ENCODE results near the gene SEMA5A. TPM values are rescaled to one million over a fixed set of nuclear protein-coding genes. Genes with fewer than 3 reads are reported as not detected.

SEMA5A gene
- total and polyA plus RNA-seq, 2 of the 8 experiments (the other 6 are each of a cell fraction or from before 2014, with no cell fraction given): 5.3 to 8.9 TPM

- H3K56ac ChIP-seq (replicated peaks; ENCODE audit: insufficient read length, low read depth, low read length): no peak overlapping the region
- H4K5ac ChIP-seq (ENCODE audit: insufficient read length, low read depth, low read length): no peak overlapping the region
- FAIRE-seq (no peak), DNase-seq (ENCODE audit: low read depth in 1 of 2, low spot score in 2 of 2) (no peak)
- no peak overlapping the region for H2BK15ac ChIP-seq (ENCODE audit: low read length)
- no peak overlapping the region for H2BK5ac ChIP-seq (ENCODE audit: low read depth, low read length)
- no peaks in the 10 kb centered on the region for H3K9me3 ChIP-seq (ENCODE audit: insufficient read depth in 2 of 2, low read depth in 1 of 2, low read length in 1 of 2)
- CTCF ChIA-PET (ENCODE audit: partially characterized antibody): no interaction called here
- H2BK120ac ChIP-seq (replicated peaks; ENCODE audit: low read depth, low read length): no peak overlapping the region
- 0 out of 2 replicates have a peak, but pooled peaks cover 2% of the 10 kb centered on the region for H3K79me1 ChIP-seq (ENCODE audit: low read depth, low read length)
- H3K4ac ChIP-seq (replicated peaks; ENCODE audit: insufficient read length, low read depth, low read length): no peak overlapping the region
- H3K9ac ChIP-seq (replicated peaks in 1 of 4; ENCODE audit: extremely low read depth in 1 of 4, low read depth in 3 of 4, low read length in 3 of 4): no peak overlapping the region
- H3K23ac ChIP-seq (ENCODE audit: insufficient read length): no peak overlapping the region
- H3K27ac ChIP-seq (ENCODE audit: low read depth, low read length): no peak overlapping the region
- no peak overlapping the region for H3K14ac ChIP-seq (ENCODE audit: insufficient read length)
- H4K20me1 ChIP-seq (replicated peaks in 1 of 2; ENCODE audit: control insufficient read depth in 1 of 2, insufficient read depth in 2 of 2, low read length in 2 of 2): no peaks in the 10 kb centered on the region
- no peak overlapping the region for H3K4me2 ChIP-seq (ENCODE audit: insufficient read depth in 1 of 2, low read depth in 2 of 2, low read length in 2 of 2)
- H4K8ac ChIP-seq (ENCODE audit: extremely low read depth, insufficient read depth, low read length): no peak overlapping the region
- no peak overlapping the region for H4K91ac ChIP-seq (replicated peaks; ENCODE audit: insufficient read length, low read length)
- no peak overlapping the region for H3K4me3 ChIP-seq (ENCODE audit: extremely low read depth in 1 of 4, insufficient read depth in 2 of 4, low read depth in 3 of 4, low read length in 4 of 4)
- H3K36me3 ChIP-seq (ENCODE audit: control insufficient read depth in 2 of 4, insufficient read depth in 4 of 4, low read length in 3 of 4): no peaks in the 10 kb centered on the region
- no peak overlapping the region for H2AK5ac ChIP-seq (ENCODE audit: low read depth, low read length)
- no peak overlapping the region for H2BK12ac ChIP-seq (ENCODE audit: low read depth, low read length)
- no peak overlapping the region for H3K18ac ChIP-seq (ENCODE audit: extremely low read depth, low read length)
- H3K27me3 ChIP-seq (replicated peaks in 1 of 4; ENCODE audit: control insufficient read depth in 3 of 4, extremely low read depth in 1 of 4, insufficient read depth in 3 of 4, low read length in 3 of 4): no peaks in the 10 kb centered on the region
- no peaks in the 10 kb centered on the region for H3K23me2 ChIP-seq (ENCODE audit: low read depth, low read length)
- H3K4me1 ChIP-seq (replicated peaks in 1 of 4; ENCODE audit: control insufficient read depth in 3 of 4, insufficient read depth in 4 of 4, low read length in 3 of 4): no peaks in the 10 kb centered on the region
- no peak overlapping the region for H2AFZ ChIP-seq (ENCODE audit: low read length)
- H2BK20ac ChIP-seq (ENCODE audit: low read length): no peak overlapping the region
- WGBS, 2 experiments (ENCODE audit: extremely low coverage in 1 of 2, insufficient coverage in 1 of 2, insufficient read length in 1 of 2, insufficient replicate concordance in 2 of 2, low coverage in 1 of 2, low lambda C conversion rate in 2 of 2, missing lambda C conversion rate in 1 of 2): 93% methylated on average over 4 of the region's 4 CpGs; no CpG with 5 or more reads in 1 of the 2 experiments
- no peaks in the 10 kb centered on the region for H3K79me2 ChIP-seq (ENCODE audit: control insufficient read depth in 1 of 2, insufficient read depth in 2 of 2, low read length in 2 of 2)
- POLR2A ChIA-PET (ENCODE audit: partially characterized antibody): no interaction called here
- no peak for TF ChIP-seq JUN (IDR thresholded peaks at IDR 0.05; ENCODE audit: low read depth, low read length)
- no peak for TF ChIP-seq NANOG (IDR thresholded peaks at IDR 0.05; ENCODE audit: insufficient read depth, low read depth, low read length, poor library complexity, severe bottlenecking)
- no peak for TF ChIP-seq FOSL1 (IDR thresholded peaks at IDR 0.05; ENCODE audit: insufficient read depth, low read depth, low read length)
- no peak for TF ChIP-seq CBX5 (IDR thresholded peaks at IDR 0.05; ENCODE audit: low read depth, low read length)
- no peak for TF ChIP-seq CTBP2 (IDR thresholded peaks at IDR 0.05; ENCODE audit: borderline replicate concordance, insufficient read depth, insufficient read length, low read length)
- no peak for TF ChIP-seq ZNF274 (IDR thresholded peaks at IDR 0.05; ENCODE audit: borderline replicate concordance, extremely low read depth, low read length)
- no peak for TF ChIP-seq CREB1 (IDR thresholded peaks at IDR 0.05)
- no peak for TF ChIP-seq YY1 (IDR thresholded peaks at IDR 0.05; ENCODE audit: low read depth, low read length)
- no peak for TF ChIP-seq KDM4A (IDR thresholded peaks at IDR 0.05; ENCODE audit: low read depth, low read length, severe bottlenecking)
- no peak for TF ChIP-seq CTCF (IDR thresholded peaks at IDR 0.05; ENCODE audit: control extremely low read depth in 1 of 3, insufficient read depth in 1 of 3, low read depth in 1 of 3, low read length in 3 of 3)
- TF ChIP-seq RXRA (IDR thresholded peaks at IDR 0.05; ENCODE audit: insufficient read depth, low read depth, low read length): no peak
Measured at GRCh38 chr5:9401786-9402472, 143.9 kb downstream of the SEMA5A start.

All from H1 (cell line).